Fibroblast of lung (primary cell): ENCODE data around the gene LCN10. TPM values are rescaled to one million over a fixed set of nuclear protein-coding genes. Genes with fewer than 3 reads are reported as not detected.

Source experiments
- DNase-seq, 2 donors: peaks; one replicate each; pipeline versions ENCODE4 v3.0.0 to v3.0.0-alpha.2; 2010; ENCODE audit warnings: low read depth in 2 of 2
- H2AFZ ChIP-seq: 2 replicates; pipeline ENCODE4 v1.5.1; 2012; ENCODE audit warnings: low read length, control low read depth, inconsistent platforms
- H3K27ac ChIP-seq: 2 replicates; pipeline ENCODE4 v1.5.1; 2011; ENCODE audit warnings: low read length, control low read depth; ENCODE audit not compliant: insufficient read depth
- H3K27me3 ChIP-seq: 2 replicates; pipeline ENCODE4 v1.5.1; 2011; ENCODE audit warnings: mild to moderate bottlenecking, low read length; ENCODE audit not compliant: control insufficient read depth, insufficient read depth
- H3K36me3 ChIP-seq: 2 replicates; pipeline ENCODE4 v1.5.1; 2011; ENCODE audit warnings: low read length; ENCODE audit not compliant: control insufficient read depth, insufficient read depth
- H3K4me1 ChIP-seq: 2 replicates; pipeline ENCODE4 v1.5.1; 2011; ENCODE audit warnings: low read length; ENCODE audit not compliant: control insufficient read depth, insufficient read depth; ENCODE audit errors: extremely low read depth
- H3K4me2 ChIP-seq: 2 replicates; pipeline ENCODE4 v1.5.1; 2011; ENCODE audit warnings: low read length, control low read depth; ENCODE audit not compliant: insufficient read depth; ENCODE audit errors: extremely low read depth
- H3K4me3 ChIP-seq, 4 experiments: fragments of 200-600 bp in 1 of 4; sonication (generic) in 1 of 4; replicated peaks in 1 of 4; 2 replicates each; pipeline ENCODE4 v1.5.1; 2011 to 2016; ENCODE audit warnings: low read length in 4 of 4, low read depth in 3 of 4, mild to moderate bottlenecking in 3 of 4, control low read depth in 2 of 4, inconsistent platforms in 1 of 4, mixed read lengths in 1 of 4; ENCODE audit not compliant: insufficient read depth in 1 of 4; ENCODE audit errors: control extremely low read depth in 1 of 4
- H3K79me2 ChIP-seq: 2 replicates; pipeline ENCODE4 v1.5.1; 2012; ENCODE audit warnings: mild to moderate bottlenecking, low read length, inconsistent platforms; ENCODE audit not compliant: control insufficient read depth, insufficient read depth
- H3K9ac ChIP-seq: 2 replicates; pipeline ENCODE4 v1.5.1; 2011; ENCODE audit warnings: mild to moderate bottlenecking, low read length, control low read depth; ENCODE audit not compliant: insufficient read depth
- H3K9me3 ChIP-seq: 2 replicates; pipeline ENCODE4 v1.5.1; 2012; ENCODE audit warnings: low read depth, low read length; ENCODE audit not compliant: control insufficient read depth, insufficient read depth
- H4K20me1 ChIP-seq: 2 replicates; pipeline ENCODE4 v1.5.1; 2011; ENCODE audit warnings: low read length; ENCODE audit not compliant: control insufficient read depth, insufficient read depth; ENCODE audit errors: extremely low read depth
- EZH2 ChIP-seq: IDR thresholded peaks from 2 replicates; pipeline ENCODE4 v1.5.1; 2012; ENCODE audit warnings: low read length, control low read depth, mild to moderate bottlenecking; ENCODE audit errors: missing control alignments
- polyA plus RNA-seq, 2 donors: library from polyadenylated mRNA; depleted of rRNA in 1 of 2; stranded (reverse) in 1 of 2; unstranded in 1 of 2; fragments of >200 nt; gene quantifications; 2 replicates each; pipeline ENCODE4 v1.2.1, GENCODE V29; 2011 to 2012; ENCODE audit warnings: missing spikeins in 1 of 2
- total RNA-seq: library from RNA; depleted of rRNA; stranded (reverse); fragments of >200 nt; gene quantifications from 2 replicates; pipeline ENCODE4 v1.2.1, GENCODE V29; 2014
- TF ChIP-seq, protein P1 (sequence below), 2 donors: IDR thresholded peaks in 1 of 2; conservative IDR thresholded peaks in 1 of 2; 1 replicate in 1 of 2; 2 replicates in 1 of 2; pipeline ENCODE4 v1.5.1; 2011 to 2012; ENCODE audit warnings: low read length in 2 of 2, control low read depth in 1 of 2, inconsistent platforms in 1 of 2, low read depth in 1 of 2, mild to moderate bottlenecking in 1 of 2

The LCN10 gene
- total and polyA plus RNA-seq, 2 donors (not counting 1 experiment from before 2014, with no cell fraction given), result not detected

GRCh38 chr9:136733611-136734010 is 9.1 kb downstream of the LCN10 start:
- Histone ChIP-seq H3K4me2 (no peak overlapping the region), H3K4me3 (no peak overlapping the region), H4K20me1 (no peaks in the 10 kb centered on the region), H3K36me3 (no peaks in the 10 kb centered on the region), H3K27ac (no peak overlapping the region), H3K9ac (no peak overlapping the region), H3K4me1 (no peaks in the 10 kb centered on the region), H3K9me3 (no peaks in the 10 kb centered on the region), H3K79me2 (peaks cover 13% of the 10 kb centered on the region), H2AFZ (no peak overlapping the region), H3K27me3 (no peaks in the 10 kb centered on the region)
- no peak for TF ChIP-seq EZH2
- TF ChIP-seq, protein P1, sequence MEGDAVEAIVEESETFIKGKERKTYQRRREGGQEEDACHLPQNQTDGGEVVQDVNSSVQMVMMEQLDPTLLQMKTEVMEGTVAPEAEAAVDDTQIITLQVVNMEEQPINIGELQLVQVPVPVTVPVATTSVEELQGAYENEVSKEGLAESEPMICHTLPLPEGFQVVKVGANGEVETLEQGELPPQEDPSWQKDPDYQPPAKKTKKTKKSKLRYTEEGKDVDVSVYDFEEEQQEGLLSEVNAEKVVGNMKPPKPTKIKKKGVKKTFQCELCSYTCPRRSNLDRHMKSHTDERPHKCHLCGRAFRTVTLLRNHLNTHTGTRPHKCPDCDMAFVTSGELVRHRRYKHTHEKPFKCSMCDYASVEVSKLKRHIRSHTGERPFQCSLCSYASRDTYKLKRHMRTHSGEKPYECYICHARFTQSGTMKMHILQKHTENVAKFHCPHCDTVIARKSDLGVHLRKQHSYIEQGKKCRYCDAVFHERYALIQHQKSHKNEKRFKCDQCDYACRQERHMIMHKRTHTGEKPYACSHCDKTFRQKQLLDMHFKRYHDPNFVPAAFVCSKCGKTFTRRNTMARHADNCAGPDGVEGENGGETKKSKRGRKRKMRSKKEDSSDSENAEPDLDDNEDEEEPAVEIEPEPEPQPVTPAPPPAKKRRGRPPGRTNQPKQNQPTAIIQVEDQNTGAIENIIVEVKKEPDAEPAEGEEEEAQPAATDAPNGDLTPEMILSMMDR (conservative IDR thresholded peaks at IDR 0.05 in 1 of 2, IDR thresholded peaks at IDR 0.05 in 1 of 2; ENCODE audit: low read depth in 1 of 2, low read length in 2 of 2), result no peak
- no peak for DNase-seq

DNA sequence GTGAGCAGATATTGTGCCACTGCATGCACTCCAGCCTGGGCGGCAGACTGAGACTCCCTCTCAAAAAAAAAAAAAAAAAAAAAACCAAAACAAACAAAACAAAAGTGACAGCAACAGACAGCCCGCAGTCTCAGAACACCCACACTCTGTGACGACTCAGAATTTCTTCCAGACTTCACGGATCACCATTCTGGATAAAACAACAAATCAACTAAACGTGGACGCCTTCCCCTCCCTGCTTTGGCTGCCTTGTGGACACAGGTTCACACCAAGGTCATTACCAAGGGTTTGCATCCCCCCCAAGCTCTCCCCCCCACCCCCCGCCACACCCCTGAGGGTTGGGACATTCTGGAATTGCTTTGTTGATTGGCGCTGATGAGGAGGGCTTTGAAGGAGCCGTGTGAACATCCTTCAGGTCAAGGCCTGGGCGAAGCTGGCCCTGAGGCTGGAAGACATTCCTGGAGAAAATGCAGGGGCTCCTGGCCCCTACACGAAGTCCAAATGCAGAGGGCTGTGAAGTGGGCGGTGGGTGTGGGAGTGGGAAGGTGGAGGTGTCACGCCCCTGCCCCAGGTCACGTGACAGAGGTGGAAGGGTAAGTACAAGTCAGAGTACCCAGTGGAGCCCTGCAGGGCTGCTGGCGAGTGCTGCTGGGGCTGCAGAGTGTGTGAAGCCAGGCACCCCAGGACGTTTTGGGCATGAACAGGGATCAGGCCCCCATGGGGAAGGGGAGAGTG is 10.1 kb downstream of the LCN10 start:
- no peak overlapping the region for H3K4me3 ChIP-seq
- peaks cover 16% of the 10 kb centered on the region for H3K79me2 ChIP-seq
- DNase-seq, result no peak
- H3K9me3 ChIP-seq, result no peaks in the 10 kb centered on the region
- no peak overlapping the region for H3K4me2 ChIP-seq
- no peaks in the 10 kb centered on the region for H3K36me3 ChIP-seq
- H4K20me1 ChIP-seq, result no peaks in the 10 kb centered on the region
- H3K27ac ChIP-seq, result no peak overlapping the region
- TF ChIP-seq, protein P1 (conservative IDR thresholded peaks at IDR 0.05 in 1 of 2, IDR thresholded peaks at IDR 0.05 in 1 of 2; ENCODE audit: low read depth in 1 of 2, low read length in 2 of 2), result no peak
- no peak for TF ChIP-seq EZH2
- H3K4me1 ChIP-seq, result no peaks in the 10 kb centered on the region
- no peak overlapping the region for H3K9ac ChIP-seq
- no peaks in the 10 kb centered on the region for H3K27me3 ChIP-seq
- no peak overlapping the region for H2AFZ ChIP-seq

DNA sequence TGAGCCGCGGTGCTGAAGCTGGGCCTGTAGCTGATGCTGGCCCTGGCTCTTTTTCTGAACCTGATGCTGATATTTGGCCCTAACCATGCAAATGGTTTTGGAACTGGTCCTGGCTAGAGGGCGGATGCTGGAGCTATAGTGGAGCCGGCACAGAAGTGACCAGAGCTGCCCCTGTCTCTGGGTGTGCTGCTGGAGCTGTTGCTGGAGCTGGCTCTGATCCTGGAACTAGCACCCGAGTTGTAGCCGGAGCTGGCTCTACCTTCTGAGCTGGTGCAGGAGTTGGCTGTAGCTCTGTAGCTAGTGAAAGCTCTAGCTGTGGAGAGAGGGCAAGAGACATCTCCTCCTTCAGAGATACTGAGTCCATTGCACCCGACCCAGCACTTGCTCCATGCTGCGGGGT is 12.8 kb downstream of the LCN10 start:
- no peak for DNase-seq
- no peak for TF ChIP-seq EZH2
- Histone ChIP-seq H3K27ac (no peak overlapping the region), H2AFZ (no peak overlapping the region), H4K20me1 (no peaks in the 10 kb centered on the region), H3K4me3 (no peak overlapping the region), H3K4me2 (no peak overlapping the region), H3K36me3 (peaks cover 5% of the 10 kb centered on the region), H3K9me3 (no peaks in the 10 kb centered on the region), H3K27me3 (no peaks in the 10 kb centered on the region), H3K9ac (no peak overlapping the region), H3K79me2 (peaks cover 39% of the 10 kb centered on the region), H3K4me1 (peaks cover 14% of the 10 kb centered on the region)
